Stimulated activated CD4-positive, alpha-beta T cell treated with anti-CD3 and anti-CD28 coated beads, Interleukin-15, amount 100 ng/mL, for 24 hours (primary cell): ENCODE data around the gene WDR5B.

Source experiments
- DNase-seq: peaks from one replicate; pipeline ENCODE4 v3.0.0-alpha.2; 2020

WDR5B gene

DNA sequence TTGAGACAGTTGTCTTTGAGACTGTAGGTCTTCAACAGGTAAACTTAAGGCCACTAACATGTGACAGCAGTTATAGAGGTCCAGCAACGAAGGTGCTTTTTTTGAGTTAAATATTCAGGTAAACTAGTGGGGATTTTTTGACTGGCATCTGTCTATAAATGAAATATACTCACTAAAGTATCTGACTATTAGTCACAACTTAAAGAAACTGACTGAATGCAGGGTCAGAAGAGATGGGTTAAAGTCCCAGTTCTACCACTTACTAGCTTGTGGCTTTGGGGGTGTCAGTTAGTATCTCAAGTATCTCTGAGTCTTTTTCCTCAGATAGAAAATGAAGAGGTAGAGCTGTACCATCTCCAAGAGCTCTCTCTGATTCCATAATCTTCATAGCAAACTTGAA is 50.8 kb downstream of the WDR5B start:
- no peak for DNase-seq

GRCh38 chr3:122364490-122364889 is 51.4 kb downstream of the WDR5B start:
- DNase-seq: no peak
